Measurements from ENCODE around the gene SUN1. TPM values are rescaled to one million over a fixed set of nuclear protein-coding genes. Genes with fewer than 3 reads are reported as not detected.

SUN1 gene
- total and polyA plus RNA-seq, 10 of the 15 experiments (the other 5 are each of a cell fraction or from before 2014, with no cell fraction given), result 27.8 to 107 (median 65.8) TPM

DNA sequence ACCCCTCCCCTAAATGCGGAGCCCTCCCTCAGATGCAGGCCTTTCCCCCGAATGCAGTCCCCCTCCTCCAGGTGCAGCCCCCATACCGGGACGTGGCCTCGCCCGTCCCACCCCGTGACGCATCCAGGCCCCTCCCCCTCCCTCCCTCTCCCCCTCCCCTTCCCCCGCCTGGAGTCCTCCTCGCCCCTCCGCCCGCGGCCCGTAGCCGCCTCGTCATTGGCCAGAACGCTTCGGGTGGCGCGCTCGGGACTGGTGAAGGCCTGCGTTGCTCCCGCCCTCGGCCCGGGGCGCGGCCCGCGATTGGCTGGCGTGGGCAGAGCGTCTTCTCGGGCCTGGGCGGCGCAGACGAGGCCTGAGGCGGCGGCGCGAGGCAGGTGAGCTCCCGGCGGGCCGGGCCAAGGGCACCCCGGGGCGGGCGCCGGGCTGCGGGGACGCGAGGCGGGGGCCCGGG lies 16.0 kb upstream of the SUN1 start:
- CTCF ChIA-PET, result interaction anchor here (2.0 kb wide), 2 partner anchors 15 to 23 kb away, joined by 8 to 9 read pairs; no protein-coding TSS in a partner anchor
- Histone ChIP-seq H3K27ac (ENCODE audit: control insufficient read depth, insufficient read depth) (no peak overlapping the region; the same call in 1 of the 2 replicates), H3K9ac (ENCODE audit: control insufficient read depth, insufficient read depth, low read length) (no peak overlapping the region)
- TF ChIP-seq BACH1 (IDR thresholded peaks at IDR 0.05; ENCODE audit: borderline replicate concordance) (peak; percentile 8; the same call in 1 of the 2 replicates), EZH2 (IDR thresholded peaks at IDR 0.05; ENCODE audit: borderline replicate concordance, control insufficient read depth, low read depth, low read length) (no peak), SIN3A (IDR thresholded peaks at IDR 0.05; ENCODE audit: low read depth, low read length) (no peak), IKZF1 (conservative IDR thresholded peaks at IDR 0.05) (no peak), ZNF384 (IDR thresholded peaks at IDR 0.05; ENCODE audit: borderline replicate concordance, low read depth, low read length) (no peak), SP1 (IDR thresholded peaks at IDR 0.05; ENCODE audit: low read depth, low read length) (peak; percentile 96), ZNF207 (IDR thresholded peaks at IDR 0.05; ENCODE audit: borderline replicate concordance) (no peak), TCF3 (IDR thresholded peaks at IDR 0.05; ENCODE audit: borderline replicate concordance, insufficient read depth, low read depth, low read length) (no peak), SMAD5 (IDR thresholded peaks at IDR 0.05; ENCODE audit: low read depth) (no peak), ESRRA (IDR thresholded peaks at IDR 0.05; ENCODE audit: low read length) (no peak), IRF4 (IDR thresholded peaks at IDR 0.05; ENCODE audit: low read depth, low read length) (no peak), LARP7 (IDR thresholded peaks at IDR 0.05) (no peak), ZZZ3 (IDR thresholded peaks at IDR 0.05; ENCODE audit: control insufficient read depth, insufficient read length, low read depth) (no peak), SUZ12 (IDR thresholded peaks at IDR 0.05; ENCODE audit: unreplicated experiment) (no peak), RBBP5 (conservative IDR thresholded peaks at IDR 0.05) (no peak), POLR2AphosphoS5 (IDR thresholded peaks at IDR 0.05; ENCODE audit: low read length) (peak; percentile 49; the same call in 1 of the 2 replicates), POLR2AphosphoS2 (IDR thresholded peaks at IDR 0.05; ENCODE audit: low read depth, low read length) (no peak), NFYB (IDR thresholded peaks at IDR 0.05; ENCODE audit: insufficient read depth, low read depth, low read length) (peak; percentile 86), TCF7 (IDR thresholded peaks at IDR 0.05; ENCODE audit: borderline replicate concordance) (no peak), CBFB (IDR thresholded peaks at IDR 0.05; ENCODE audit: low read depth) (no peak), KAT2A (conservative IDR thresholded peaks at IDR 0.05; ENCODE audit: control insufficient read depth, low read depth, low read length) (no peak), SMAD1 (IDR thresholded peaks at IDR 0.05; ENCODE audit: low read depth, partially characterized antibody) (no peak), BRCA1 (IDR thresholded peaks at IDR 0.05; ENCODE audit: low read depth, low read length) (no peak)
- TF ChIP-seq, protein P1, sequence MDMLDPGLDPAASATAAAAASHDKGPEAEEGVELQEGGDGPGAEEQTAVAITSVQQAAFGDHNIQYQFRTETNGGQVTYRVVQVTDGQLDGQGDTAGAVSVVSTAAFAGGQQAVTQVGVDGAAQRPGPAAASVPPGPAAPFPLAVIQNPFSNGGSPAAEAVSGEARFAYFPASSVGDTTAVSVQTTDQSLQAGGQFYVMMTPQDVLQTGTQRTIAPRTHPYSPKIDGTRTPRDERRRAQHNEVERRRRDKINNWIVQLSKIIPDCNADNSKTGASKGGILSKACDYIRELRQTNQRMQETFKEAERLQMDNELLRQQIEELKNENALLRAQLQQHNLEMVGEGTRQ (IDR thresholded peaks at IDR 0.05; ENCODE audit: borderline replicate concordance, low read depth, low read length), result no peak
- TF ChIP-seq, protein P2, sequence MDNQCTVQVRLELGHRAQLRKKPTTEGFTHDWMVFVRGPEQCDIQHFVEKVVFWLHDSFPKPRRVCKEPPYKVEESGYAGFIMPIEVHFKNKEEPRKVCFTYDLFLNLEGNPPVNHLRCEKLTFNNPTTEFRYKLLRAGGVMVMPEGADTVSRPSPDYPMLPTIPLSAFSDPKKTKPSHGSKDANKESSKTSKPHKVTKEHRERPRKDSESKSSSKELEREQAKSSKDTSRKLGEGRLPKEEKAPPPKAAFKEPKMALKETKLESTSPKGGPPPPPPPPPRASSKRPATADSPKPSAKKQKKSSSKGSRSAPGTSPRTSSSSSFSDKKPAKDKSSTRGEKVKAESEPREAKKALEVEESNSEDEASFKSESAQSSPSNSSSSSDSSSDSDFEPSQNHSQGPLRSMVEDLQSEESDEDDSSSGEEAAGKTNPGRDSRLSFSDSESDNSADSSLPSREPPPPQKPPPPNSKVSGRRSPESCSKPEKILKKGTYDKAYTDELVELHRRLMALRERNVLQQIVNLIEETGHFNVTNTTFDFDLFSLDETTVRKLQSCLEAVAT (IDR thresholded peaks at IDR 0.05), result no peak

More for the DNA sequence above, 16.0 kb upstream of the SUN1 start:
- no peak overlapping the region for H3K4me2 ChIP-seq (ENCODE audit: control insufficient read depth, insufficient read depth)
- intact Hi-C loops (cut with micrococcal nuclease; ENCODE audit: unreplicated experiment) (loop anchor here (5.0 kb wide), 1 partner anchor 56 kb away; no protein-coding TSS in a partner anchor), in situ Hi-C loops (cut with MboI) (no loop called here)
- H3K36me3 ChIP-seq (ENCODE audit: control insufficient read depth in 2 of 2, insufficient read depth in 2 of 2, low read length in 1 of 2), result no peaks in the 10 kb centered on the region
- H3K27me3 ChIP-seq (replicated peaks in 1 of 2; ENCODE audit: control insufficient read depth in 2 of 2, insufficient read depth in 2 of 2, low read length in 1 of 2), result no peaks in the 10 kb centered on the region
- BruUV-seq (replicated peaks), result no TSS peak
- WGBS (ENCODE audit: insufficient coverage, insufficient replicate concordance, low lambda C conversion rate, missing lambda C conversion rate), result 2% methylated on average over 16 of the region's 51 CpGs
- H3K79me2 ChIP-seq (ENCODE audit: control insufficient read depth, insufficient read depth, low read length), result peaks cover 40% of the 10 kb centered on the region
- no peaks in the 10 kb centered on the region for H4K20me1 ChIP-seq (ENCODE audit: control insufficient read depth, insufficient read depth)
- DNase-seq (ENCODE audit: low read depth, low spot score) (peak; percentile 84), ATAC-seq (peak; percentile 94), FAIRE-seq (no peak)
- peak overlapping the region; percentile 57; the same call in 1 of the 2 replicates for H3K4me3 ChIP-seq
- H2AFZ ChIP-seq (ENCODE audit: control insufficient read depth, low read depth, low read length), result no peak overlapping the region
- H3K9me3 ChIP-seq (replicated peaks; ENCODE audit: control insufficient read depth, insufficient read depth, low read length), result no peaks in the 10 kb centered on the region
- POLR2A ChIA-PET, result interaction anchor here (0.6 to 5.0 kb wide), 3 partner anchors 14 to 323 kb away, joined by 4 to 34 read pairs (median 5); partner anchors contain the start of gene SUN1
- H3K4me1 ChIP-seq (ENCODE audit: control insufficient read depth, insufficient read depth, low read length), result peaks cover 24% of the 10 kb centered on the region
- RAD21 ChIA-PET (ENCODE audit: unreplicated experiment), result interaction anchor here (1.8 to 2.5 kb wide), 2 partner anchors 16 to 57 kb away, joined by 7 to 14 read pairs; partner anchors contain the start of gene SUN1
- SMC1A ChIA-PET (ENCODE audit: uncharacterized antibody, unreplicated experiment), result interaction anchor here (2.1 kb wide), 1 partner anchor 16 kb away, joined by 11 read pairs; the partner anchor contains the start of gene SUN1
